CD8-positive, alpha-beta memory T cell (primary cell): ENCODE data around the gene MAGIX. TPM values are rescaled to one million over a fixed set of nuclear protein-coding genes. Genes with fewer than 3 reads are reported as not detected.
"Not testable (repeated sequence)": the region's sequence is repeated elsewhere in the genome, so short reads cannot be mapped to it uniquely, and the experiment has no call there.

Source experiments
- CTCF ChIA-PET: fragments of 350-600 bp; sonication (Branson Sonifier 250); formaldehyde crosslinking; loops from one replicate; lab custom pipeline; 2021; ENCODE audit warnings: antibody characterized with exemption; lab: Charles Lee
- POLR2A ChIA-PET: fragments of 350-600 bp; sonication (Branson Sonifier 250); formaldehyde crosslinking; loops from one replicate; lab custom pipeline; 2021; ENCODE audit warnings: antibody characterized with exemption; lab: Charles Lee
- DNase-seq, 5 donors: peaks; one replicate each; pipeline versions ENCODE4 v3.0.0 to v3.0.0-alpha.2; 2020 to 2022; ENCODE audit warnings: mixed read lengths in 1 of 5
- H3K27ac ChIP-seq: one replicate; pipeline ENCODE4 v1.7.0; 2013; ENCODE audit warnings: low read depth, mild to moderate bottlenecking, low read length, moderate library complexity
- H3K27me3 ChIP-seq: 2 replicates; pipeline ENCODE4 v1.7.0; 2013; ENCODE audit warnings: low read length, mild to moderate bottlenecking; ENCODE audit not compliant: insufficient read depth, poor library complexity, severe bottlenecking
- H3K36me3 ChIP-seq: 2 replicates; pipeline ENCODE4 v1.7.0; 2013; ENCODE audit warnings: mild to moderate bottlenecking, low read length, moderate library complexity; ENCODE audit not compliant: insufficient read depth
- H3K4me1 ChIP-seq: 2 replicates; pipeline ENCODE4 v1.7.0; 2013; ENCODE audit warnings: mild to moderate bottlenecking, low read length, moderate library complexity; ENCODE audit not compliant: insufficient read depth
- H3K4me3 ChIP-seq: 2 replicates; pipeline ENCODE4 v1.7.0; 2013; ENCODE audit warnings: mild to moderate bottlenecking, low read length
- H3K9me3 ChIP-seq: 2 replicates; pipeline ENCODE4 v1.7.0; 2013; ENCODE audit warnings: mild to moderate bottlenecking, low read length
- H3K27ac Mint-ChIP-seq, 8 donors: one replicate each; pipeline ENCODE4 v1.8.0; 2020 to 2021; ENCODE audit warnings: mixed read lengths in 8 of 8, mild to moderate bottlenecking in 6 of 8, inconsistent platforms in 3 of 8, moderate library complexity in 3 of 8
- H3K27me3 Mint-ChIP-seq, 2 donors: one replicate each; pipeline ENCODE4 v1.8.0; 2020 to 2021; ENCODE audit warnings: mixed read lengths in 2 of 2, mild to moderate bottlenecking in 1 of 2, moderate library complexity in 1 of 2
- H3K36me3 Mint-ChIP-seq, 3 donors: one replicate each; pipeline ENCODE4 v1.8.0; 2020 to 2021; ENCODE audit warnings: mixed read lengths in 3 of 3, inconsistent platforms in 1 of 3, mild to moderate bottlenecking in 1 of 3
- H3K4me1 Mint-ChIP-seq, 3 donors: one replicate each; pipeline ENCODE4 v1.8.0; 2020 to 2021; ENCODE audit warnings: mixed read lengths in 3 of 3, inconsistent platforms in 1 of 3, mild to moderate bottlenecking in 1 of 3
- H3K4me3 Mint-ChIP-seq, 7 donors: one replicate each; pipeline ENCODE4 v1.8.0; 2020 to 2021; ENCODE audit warnings: mixed read lengths in 7 of 7, mild to moderate bottlenecking in 6 of 7, moderate library complexity in 4 of 7, inconsistent platforms in 2 of 7
- H3K9me3 Mint-ChIP-seq, 5 donors: one replicate each; pipeline ENCODE4 v1.8.0; 2020 to 2022; ENCODE audit warnings: mixed read lengths in 5 of 5, mild to moderate bottlenecking in 3 of 5, moderate library complexity in 2 of 5, inconsistent platforms in 1 of 5
- polyA plus RNA-seq: library from polyadenylated mRNA; unstranded; fragments of 300-500 nt; fragmentation: Illumina TruSeq; gene quantifications from one replicate; pipeline ENCODE4 v1.2.3, GENCODE V29; 2021
- total RNA-seq, 2 experiments: library from RNA; stranded (reverse); gene quantifications; one replicate each; pipeline ENCODE4 v1.2.3, GENCODE V29; 2021

Gene MAGIX
- total RNA-seq (1 to 10 TPM; 1.4 TPM), polyA plus RNA-seq (0.25 TPM)

DNA sequence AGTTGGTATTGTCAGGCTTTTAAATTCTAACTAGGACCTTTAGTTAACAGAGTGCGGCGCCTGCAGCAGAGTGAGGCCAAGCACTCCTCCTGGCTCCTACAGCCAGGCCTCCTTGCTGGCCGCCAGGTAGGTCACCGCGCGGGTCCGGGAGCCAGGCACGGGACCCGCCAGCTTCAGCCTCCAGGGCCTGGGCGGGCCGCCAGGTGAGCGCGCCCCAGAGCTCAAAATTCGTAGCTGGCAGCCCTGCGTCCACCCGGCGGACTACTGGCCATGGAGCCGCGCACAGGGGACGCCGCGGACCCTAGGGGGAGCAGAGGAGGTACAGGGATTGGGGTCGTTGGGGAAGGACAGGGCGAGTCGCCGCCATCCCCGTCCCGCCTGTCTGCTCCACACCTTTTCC, at the start of gene MAGIX:
Gene MAGIX, plus strand, starts transcription at position 139 of the 400 bp plus-strand sequence. Its CDS starts 132 bp downstream, at position 271.
- Mint-ChIP-seq H3K9me3 (no peaks in the 10 kb centered on the region), H3K27me3 (peaks cover 0 to 2% of the 10 kb centered on the region in 2 donors), H3K4me3 (peak within 1 kb of the TSS; percentile 44 to 79 (median 70)), H3K27ac (peak within 1 kb of the TSS; percentile 14 to 95 (median 61)), H3K36me3 (no peaks in the 10 kb centered on the region), H3K4me1 (peaks cover 18 to 33% (median 21%) of the 10 kb centered on the region in 3 donors)
- POLR2A ChIA-PET = no interaction called here
- CTCF ChIA-PET = interaction anchor here (1.6 kb wide), 1 partner anchor 17 kb away, joined by 5 read pairs; no protein-coding TSS in a partner anchor
- H3K9me3 ChIP-seq = no peaks in the 10 kb centered on the region
- H3K27me3 ChIP-seq = no peaks in the 10 kb centered on the region
- H3K36me3 ChIP-seq = no peaks in the 10 kb centered on the region
- H3K4me3 ChIP-seq = no peak within 1 kb of the TSS
- H3K4me1 ChIP-seq = peaks cover 11% of the 10 kb centered on the region
- peak within 1 kb of the TSS; percentile 57 for H3K27ac ChIP-seq
- DNase-seq = no peak

GRCh38 chrX:49116076-49116475, 46.5 kb upstream of the MAGIX start:
- Histone ChIP-seq H3K9me3 (no peaks in the 10 kb centered on the region), H3K27ac (no peak overlapping the region), H3K4me1 (peaks cover 16% of the 10 kb centered on the region), H3K36me3 (peaks cover 3% of the 10 kb centered on the region), H3K27me3 (no peaks in the 10 kb centered on the region), H3K4me3 (no peak overlapping the region)
- H3K9me3 Mint-ChIP-seq = no peaks in the 10 kb centered on the region
- no peaks in the 10 kb centered on the region for H3K27me3 Mint-ChIP-seq
- peaks cover 20 to 28% (median 21%) of the 10 kb centered on the region in 3 donors for H3K4me1 Mint-ChIP-seq
- H3K4me3 Mint-ChIP-seq = peak overlapping the region in 2 of 7 donors; percentile 42 to 84
- no peak for DNase-seq
- CTCF ChIA-PET = no interaction called here
- H3K36me3 Mint-ChIP-seq = peaks cover 1 to 66% (median 5%) of the 10 kb centered on the region in 3 donors
- peak overlapping the region in 2 of 8 donors; percentile 11 to 36 for H3K27ac Mint-ChIP-seq
- POLR2A ChIA-PET = no interaction called here

DNA sequence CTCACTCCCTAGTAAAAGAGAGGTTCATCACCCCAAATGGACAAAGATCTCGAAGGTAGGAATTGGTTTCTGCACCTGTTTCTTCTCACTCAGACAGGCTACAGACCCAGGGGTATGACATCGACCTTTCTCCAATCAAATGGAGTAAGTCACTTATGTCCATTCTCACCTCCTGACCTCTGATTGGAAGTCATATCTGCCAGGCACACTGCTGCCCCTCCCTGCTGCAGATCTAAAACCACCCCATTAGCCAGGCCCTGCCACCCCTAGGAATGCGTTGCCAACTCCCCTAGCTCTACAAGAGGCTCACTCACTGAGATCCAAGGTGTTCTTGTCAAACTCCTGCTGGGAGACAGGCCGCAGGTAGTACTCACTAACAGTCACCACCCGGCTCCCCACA, 45.8 kb upstream of the MAGIX start:
- CTCF ChIA-PET = no interaction called here
- Histone ChIP-seq H3K27ac (no peak overlapping the region), H3K36me3 (peaks cover 3% of the 10 kb centered on the region), H3K27me3 (no peaks in the 10 kb centered on the region), H3K4me3 (no peak overlapping the region), H3K4me1 (peaks cover 16% of the 10 kb centered on the region), H3K9me3 (no peaks in the 10 kb centered on the region)
- Mint-ChIP-seq H3K4me3 (peak overlapping the region; percentile 42 to 87 (median 69)), H3K4me1 (peaks cover 20 to 32% (median 21%) of the 10 kb centered on the region in 3 donors), H3K9me3 (no peaks in the 10 kb centered on the region), H3K27ac (peak overlapping the region in 3 of 8 donors; percentile 11 to 94 (median 58)), H3K36me3 (peaks cover 1 to 69% (median 5%) of the 10 kb centered on the region in 3 donors), H3K27me3 (peaks cover 0 to 1% of the 10 kb centered on the region in 2 donors)
- POLR2A ChIA-PET = no interaction called here
- DNase-seq = no peak

GRCh38 chrX:49117581-49117980, 45.0 kb upstream of the MAGIX start:
- Mint-ChIP-seq H3K27ac (peak overlapping the region; percentile 62 to 98 (median 92)), H3K27me3 (peaks cover 0 to 1% of the 10 kb centered on the region in 2 donors), H3K9me3 (no peaks in the 10 kb centered on the region), H3K4me1 (peaks cover 23 to 39% (median 24%) of the 10 kb centered on the region in 3 donors), H3K4me3 (peak overlapping the region; percentile 70 to 93 (median 86)), H3K36me3 (peaks cover 0 to 66% (median 1%) of the 10 kb centered on the region in 3 donors)
- DNase-seq = no peak
- CTCF ChIA-PET = no interaction called here
- H3K36me3 ChIP-seq = peaks cover 3% of the 10 kb centered on the region
- no peaks in the 10 kb centered on the region for H3K27me3 ChIP-seq
- H3K4me3 ChIP-seq = peak overlapping the region; percentile 34
- POLR2A ChIA-PET = no interaction called here
- H3K9me3 ChIP-seq = no peaks in the 10 kb centered on the region
- no peak overlapping the region for H3K27ac ChIP-seq
- H3K4me1 ChIP-seq = peaks cover 16% of the 10 kb centered on the region

- Histone ChIP-seq H3K4me3 (no peak overlapping the region), H3K27ac (no peak overlapping the region), H3K36me3 (no peaks in the 10 kb centered on the region), H3K9me3 (no peaks in the 10 kb centered on the region), H3K4me1 (peaks cover 16% of the 10 kb centered on the region), H3K27me3 (no peaks in the 10 kb centered on the region)
- POLR2A ChIA-PET = no interaction called here
- H3K9me3 Mint-ChIP-seq = no peaks in the 10 kb centered on the region
- peaks cover 0 to 9% of the 10 kb centered on the region in 2 donors for H3K27me3 Mint-ChIP-seq
- peaks cover 34 to 52% (median 34%) of the 10 kb centered on the region in 3 donors for H3K4me1 Mint-ChIP-seq
- peak overlapping the region in 4 of 8 donors; percentile 58 to 91 (median 74) for H3K27ac Mint-ChIP-seq
- H3K36me3 Mint-ChIP-seq = peaks cover 0 to 60% (median 1%) of the 10 kb centered on the region in 3 donors
- CTCF ChIA-PET = no interaction called here
- no peak for DNase-seq
- H3K4me3 Mint-ChIP-seq = peak overlapping the region in 2 of 7 donors; percentile 65 to 90
Measured at GRCh38 chrX:49120091-49120490, 42.5 kb upstream of the MAGIX start.

DNA sequence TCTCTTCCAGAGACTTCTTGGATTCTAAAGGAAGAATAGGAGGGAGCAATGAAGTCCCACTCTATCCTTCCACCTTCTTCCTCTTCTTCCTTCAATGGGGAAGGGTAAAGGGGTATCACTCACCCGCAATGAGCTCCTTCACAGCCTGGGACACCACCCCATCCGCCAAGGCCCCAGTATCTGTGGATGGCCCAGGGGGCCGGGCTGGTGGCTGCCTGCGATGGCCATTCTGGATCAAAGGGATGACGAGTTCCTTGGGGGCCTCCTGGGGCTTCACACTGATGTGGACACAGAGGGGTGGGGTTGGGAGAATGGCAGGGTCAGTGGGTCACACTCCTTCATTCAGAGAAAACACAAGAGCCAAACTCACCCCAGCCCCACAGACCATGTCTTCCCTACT, 40.1 kb upstream of the MAGIX start:
- Mint-ChIP-seq H3K4me3 (peak overlapping the region; percentile 85 to 99 (median 96)), H3K36me3 (peaks cover 0 to 41% (median 1%) of the 10 kb centered on the region in 3 donors), H3K9me3 (no peaks in the 10 kb centered on the region), H3K27me3 (peaks cover 0 to 9% of the 10 kb centered on the region in 2 donors), H3K27ac (peak overlapping the region in 5 of 8 donors; percentile 89 to 98 (median 98)), H3K4me1 (peaks cover 18 to 36% (median 21%) of the 10 kb centered on the region in 3 donors)
- Histone ChIP-seq H3K9me3 (no peaks in the 10 kb centered on the region), H3K27me3 (no peaks in the 10 kb centered on the region), H3K27ac (peak overlapping the region; percentile 81), H3K4me1 (peaks cover 2% of the 10 kb centered on the region), H3K4me3 (peak overlapping the region; percentile 77), H3K36me3 (no peaks in the 10 kb centered on the region)
- POLR2A ChIA-PET = interaction anchor here (0.6 to 1.0 kb wide), 2 partner anchors 41 to 68 kb away, joined by 3 read pairs; no protein-coding TSS in a partner anchor
- no peak for DNase-seq
- CTCF ChIA-PET = no interaction called here

GRCh38 chrX:49127742-49128258, 34.8 kb upstream of the MAGIX start:
- H3K4me3 Mint-ChIP-seq, DNase-seq, H3K27ac Mint-ChIP-seq, H3K36me3 Mint-ChIP-seq, H3K9me3 Mint-ChIP-seq, H3K4me1 ChIP-seq, H3K27me3 ChIP-seq, H3K27ac ChIP-seq, H3K4me3 ChIP-seq, H3K27me3 Mint-ChIP-seq, CTCF ChIA-PET, H3K36me3 ChIP-seq, POLR2A ChIA-PET, H3K9me3 ChIP-seq: not testable (repeated sequence)
- peaks cover 8 to 10% (median 9%) of the 10 kb centered on the region in 3 donors for H3K4me1 Mint-ChIP-seq

- Histone ChIP-seq H3K4me1 (no peaks in the 10 kb centered on the region), H3K36me3 (no peaks in the 10 kb centered on the region), H3K27ac (no peak overlapping the region), H3K9me3 (no peaks in the 10 kb centered on the region), H3K4me3 (no peak overlapping the region), H3K27me3 (no peaks in the 10 kb centered on the region)
- H3K4me3 Mint-ChIP-seq = no peak overlapping the region
- no peak for DNase-seq
- no peak overlapping the region for H3K27ac Mint-ChIP-seq
- no peaks in the 10 kb centered on the region for H3K36me3 Mint-ChIP-seq
- ChIA-PET CTCF (no interaction called here), POLR2A (no interaction called here)
- H3K27me3 Mint-ChIP-seq = no peaks in the 10 kb centered on the region
- no peaks in the 10 kb centered on the region for H3K4me1 Mint-ChIP-seq
- no peaks in the 10 kb centered on the region for H3K9me3 Mint-ChIP-seq
Measured at GRCh38 chrX:49129427-49129826, 33.1 kb upstream of the MAGIX start.
